ENCODE results near the gene COX8C. TPM values are rescaled to one million over a fixed set of nuclear protein-coding genes. Genes with fewer than 3 reads are reported as not detected.
A peak's percentile ranks its signal among the peaks of the same experiment; 100 is the strongest.

COX8C gene
- total and polyA plus RNA-seq, 2 experiments from 2014 or later: 0.73 TPM; not detected in 1

DNA sequence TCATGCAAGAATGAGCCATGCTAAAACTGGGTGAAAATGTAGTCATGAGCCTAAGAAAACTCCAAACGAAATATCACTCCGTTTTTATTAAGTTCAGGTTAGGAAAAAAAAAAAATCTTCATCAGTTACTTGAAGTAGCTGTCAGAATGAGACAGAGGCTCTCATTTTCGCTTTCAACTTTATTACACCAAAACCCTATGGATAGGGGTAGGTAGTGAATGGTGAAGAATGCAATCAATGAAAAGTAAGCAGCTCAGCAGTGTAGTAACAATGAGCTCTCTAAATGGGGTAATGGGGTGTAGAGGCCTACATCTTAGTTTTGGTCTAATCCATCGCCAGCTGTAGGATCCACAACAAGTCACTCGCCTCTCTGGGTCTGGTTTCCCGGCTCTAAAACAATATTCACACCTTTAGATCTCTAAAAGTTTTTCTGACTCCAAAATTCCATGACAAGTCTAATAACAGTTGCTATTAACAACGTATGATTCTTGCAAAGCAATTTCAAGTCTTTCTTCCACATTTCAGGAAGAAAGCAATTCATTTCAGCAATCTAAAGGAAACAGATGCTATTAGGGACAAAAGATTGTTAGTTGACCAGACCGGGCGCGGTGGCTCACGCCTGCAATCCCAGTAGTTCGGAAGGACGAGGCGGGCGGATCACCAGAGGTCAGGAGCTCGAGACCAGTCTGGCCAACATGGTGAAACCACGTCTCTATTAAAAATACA lies 15.8 kb upstream of the COX8C start:
- no peak overlapping the region for H2AFZ ChIP-seq
- no peak overlapping the region for H3K27ac Mint-ChIP-seq
- H3K79me2 ChIP-seq (replicated peaks; ENCODE audit: insufficient read depth): peaks cover 61% of the 10 kb centered on the region
- peaks cover 2% of the 10 kb centered on the region; the same call in 1 of the 2 replicates for H3K36me3 ChIP-seq (ENCODE audit: insufficient read depth)
- 0 out of 2 replicates have a peak, but pooled peaks cover 4% of the 10 kb centered on the region for H3F3A ChIP-seq (replicated peaks; ENCODE audit: low read depth)
- peak overlapping the region; percentile 21; the same call in 1 of the 2 replicates for H3K27ac ChIP-seq (ENCODE audit: low read depth)
- no peak for DNase-seq (ENCODE audit: low spot score)
- peak overlapping the region; percentile 87 for H3K4me3 ChIP-seq
- H3K4me3 Mint-ChIP-seq: peak overlapping the region; percentile 93
- TF ChIP-seq EZH2 (IDR thresholded peaks at IDR 0.05; ENCODE audit: low read depth, unreplicated experiment) (no peak), CREB1 (CRISPR knock-in tag; IDR thresholded peaks at IDR 0.05; ENCODE audit: low read depth) (no peak)
- peaks cover 43% of the 10 kb centered on the region for H4K20me1 ChIP-seq (replicated peaks; ENCODE audit: insufficient read depth)
- H3K4me2 ChIP-seq: peak overlapping the region; percentile 92
- peaks cover 40% of the 10 kb centered on the region for H3K4me1 Mint-ChIP-seq
- H3K9me2 ChIP-seq (ENCODE audit: insufficient read depth): no peaks in the 10 kb centered on the region
- peaks cover 28% of the 10 kb centered on the region; the same call in 1 of the 2 replicates for H3K4me1 ChIP-seq (ENCODE audit: insufficient read depth)
- peaks cover 12% of the 10 kb centered on the region for H3K36me3 Mint-ChIP-seq (ENCODE audit: low read depth)
- peaks cover 7% of the 10 kb centered on the region; the same call in 2 of the 3 replicates for H3K9me3 Mint-ChIP-seq
- H3K27me3 Mint-ChIP-seq (ENCODE audit: insufficient read depth, low read depth, poor library complexity): peaks cover 11% of the 10 kb centered on the region
- no peak for ATAC-seq
- no peaks in the 10 kb centered on the region for H3K27me3 ChIP-seq (ENCODE audit: insufficient read depth)

DNA sequence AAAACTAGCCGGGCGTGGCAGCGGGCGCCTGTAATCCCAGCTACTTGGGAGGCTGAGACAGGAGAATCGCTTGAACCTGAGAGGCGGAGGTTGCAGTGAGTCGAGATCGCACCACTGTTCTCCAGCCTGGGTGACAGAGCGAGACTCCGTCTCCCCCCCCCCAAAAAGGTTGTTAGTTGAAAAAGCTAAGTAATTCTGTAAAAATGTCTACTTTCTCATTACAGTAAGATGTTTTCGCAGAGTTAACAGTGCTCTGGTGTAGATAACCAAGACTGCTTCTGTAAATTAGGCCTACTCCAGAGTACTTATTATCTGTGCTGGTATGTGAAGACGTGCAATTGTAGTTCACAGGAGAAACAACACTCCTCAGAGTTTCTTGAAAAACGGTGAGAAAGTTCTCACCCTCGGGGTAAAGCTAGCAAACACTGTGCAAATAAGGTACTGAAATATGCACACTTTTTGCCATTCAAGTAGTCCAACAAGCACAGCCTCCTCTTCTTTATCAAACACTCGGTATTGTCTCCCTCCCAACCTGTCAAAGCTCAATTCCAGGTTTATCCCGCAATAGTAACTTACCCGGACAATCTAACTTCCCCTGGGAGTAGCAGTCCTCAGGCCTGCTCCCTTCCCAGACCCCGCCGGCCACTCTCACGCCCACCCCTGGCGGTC lies 15.1 kb upstream of the COX8C start:
- H3K4me1 ChIP-seq (ENCODE audit: insufficient read depth): peaks cover 28% of the 10 kb centered on the region; the same call in 1 of the 2 replicates
- Mint-ChIP-seq H3K4me3 (peak overlapping the region; percentile 93), H3K27ac (0 out of 2 replicates have a peak overlapping the region, but pooled peaks have one; percentile 61), H3K27me3 (ENCODE audit: insufficient read depth, low read depth, poor library complexity) (peaks cover 11% of the 10 kb centered on the region), H3K9me3 (peaks cover 12% of the 10 kb centered on the region), H3K4me1 (peaks cover 40% of the 10 kb centered on the region), H3K36me3 (ENCODE audit: low read depth) (peaks cover 16% of the 10 kb centered on the region)
- H3K4me3 ChIP-seq: peak overlapping the region; percentile 87
- 0 out of 2 replicates have a peak overlapping the region, but pooled peaks have one; percentile 4 for H2AFZ ChIP-seq
- H3K27me3 ChIP-seq (ENCODE audit: insufficient read depth): no peaks in the 10 kb centered on the region
- 0 out of 2 replicates have a peak, but pooled peaks cover 4% of the 10 kb centered on the region for H3F3A ChIP-seq (replicated peaks; ENCODE audit: low read depth)
- DNase-seq (ENCODE audit: low spot score) (no peak), ATAC-seq (no peak)
- H3K36me3 ChIP-seq (ENCODE audit: insufficient read depth): peaks cover 9% of the 10 kb centered on the region
- H3K4me2 ChIP-seq: peak overlapping the region; percentile 92
- peaks cover 36% of the 10 kb centered on the region for H4K20me1 ChIP-seq (replicated peaks; ENCODE audit: insufficient read depth)
- H3K9me2 ChIP-seq (ENCODE audit: insufficient read depth): no peaks in the 10 kb centered on the region
- peak overlapping the region; percentile 68 for H3K27ac ChIP-seq (ENCODE audit: low read depth)
- TF ChIP-seq, protein P1, sequence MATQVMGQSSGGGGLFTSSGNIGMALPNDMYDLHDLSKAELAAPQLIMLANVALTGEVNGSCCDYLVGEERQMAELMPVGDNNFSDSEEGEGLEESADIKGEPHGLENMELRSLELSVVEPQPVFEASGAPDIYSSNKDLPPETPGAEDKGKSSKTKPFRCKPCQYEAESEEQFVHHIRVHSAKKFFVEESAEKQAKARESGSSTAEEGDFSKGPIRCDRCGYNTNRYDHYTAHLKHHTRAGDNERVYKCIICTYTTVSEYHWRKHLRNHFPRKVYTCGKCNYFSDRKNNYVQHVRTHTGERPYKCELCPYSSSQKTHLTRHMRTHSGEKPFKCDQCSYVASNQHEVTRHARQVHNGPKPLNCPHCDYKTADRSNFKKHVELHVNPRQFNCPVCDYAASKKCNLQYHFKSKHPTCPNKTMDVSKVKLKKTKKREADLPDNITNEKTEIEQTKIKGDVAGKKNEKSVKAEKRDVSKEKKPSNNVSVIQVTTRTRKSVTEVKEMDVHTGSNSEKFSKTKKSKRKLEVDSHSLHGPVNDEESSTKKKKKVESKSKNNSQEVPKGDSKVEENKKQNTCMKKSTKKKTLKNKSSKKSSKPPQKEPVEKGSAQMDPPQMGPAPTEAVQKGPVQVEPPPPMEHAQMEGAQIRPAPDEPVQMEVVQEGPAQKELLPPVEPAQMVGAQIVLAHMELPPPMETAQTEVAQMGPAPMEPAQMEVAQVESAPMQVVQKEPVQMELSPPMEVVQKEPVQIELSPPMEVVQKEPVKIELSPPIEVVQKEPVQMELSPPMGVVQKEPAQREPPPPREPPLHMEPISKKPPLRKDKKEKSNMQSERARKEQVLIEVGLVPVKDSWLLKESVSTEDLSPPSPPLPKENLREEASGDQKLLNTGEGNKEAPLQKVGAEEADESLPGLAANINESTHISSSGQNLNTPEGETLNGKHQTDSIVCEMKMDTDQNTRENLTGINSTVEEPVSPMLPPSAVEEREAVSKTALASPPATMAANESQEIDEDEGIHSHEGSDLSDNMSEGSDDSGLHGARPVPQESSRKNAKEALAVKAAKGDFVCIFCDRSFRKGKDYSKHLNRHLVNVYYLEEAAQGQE (IDR thresholded peaks at IDR 0.05; ENCODE audit: unreplicated experiment): no peak
- no peak for TF ChIP-seq CREB1 (CRISPR knock-in tag; IDR thresholded peaks at IDR 0.05; ENCODE audit: low read depth)
- no peak for TF ChIP-seq POLR2AphosphoS5 (IDR thresholded peaks at IDR 0.05; ENCODE audit: low read depth)
- TF ChIP-seq ZNF462 (CRISPR knock-in tag; IDR thresholded peaks at IDR 0.05): no peak
- no peak for TF ChIP-seq ZNF331 (CRISPR knock-in tag; IDR thresholded peaks at IDR 0.05; ENCODE audit: low read depth)
- TF ChIP-seq JUNB (IDR thresholded peaks at IDR 0.05; ENCODE audit: unreplicated experiment): no peak
- peaks cover 54% of the 10 kb centered on the region for H3K79me2 ChIP-seq (replicated peaks; ENCODE audit: insufficient read depth)

Data from GM23338 (cell line).